ENCODE measurements around the gene TMEM240. TPM values are rescaled to one million over a fixed set of nuclear protein-coding genes. Genes with fewer than 3 reads are reported as not detected.

The TMEM240 gene
- total and polyA plus RNA-seq, 2 donors (not counting 3 experiments of a cell fraction or from before 2014, with no cell fraction given) = 7.0 to 7.6 TPM

GRCh38 chr1:1582585-1583346 lies 42.3 kb upstream of the TMEM240 start:
- Histone ChIP-seq H3K27me3 (ENCODE audit: control insufficient read depth in 2 of 2, insufficient read depth in 2 of 2, low read length in 2 of 2) (peaks cover 4 to 8% of the 10 kb centered on the region in 2 experiments), H3K9me1 (replicated peaks; ENCODE audit: control insufficient read depth, extremely low read depth, insufficient read depth, low read length) (no peaks in the 10 kb centered on the region), H3K4me3 (replicated peaks in 1 of 3; ENCODE audit: insufficient read depth in 1 of 3, low read depth in 1 of 3, low read length in 3 of 3) (no peak overlapping the region), H3K79me2 (ENCODE audit: control insufficient read depth, insufficient read depth, low read length) (no peaks in the 10 kb centered on the region), H3K9ac (replicated peaks; ENCODE audit: extremely low read depth, insufficient read depth, low read length) (no peak overlapping the region), H4K20me1 (replicated peaks; ENCODE audit: control insufficient read depth, extremely low read depth, insufficient read depth, low read length) (no peaks in the 10 kb centered on the region), H3K4me1 (ENCODE audit: control insufficient read depth, extremely low read depth, insufficient read depth, low read length) (no peaks in the 10 kb centered on the region), H3K4me2 (ENCODE audit: insufficient read depth, low read length) (no peak overlapping the region), H3K36me3 (ENCODE audit: control insufficient read depth in 2 of 2, extremely low read depth in 1 of 2, insufficient read depth in 2 of 2, low read length in 2 of 2) (no peaks in the 10 kb centered on the region), H2AFZ (ENCODE audit: low read depth, low read length) (no peak overlapping the region), H3K27ac (ENCODE audit: insufficient read depth, low read depth, low read length) (no peak overlapping the region), H3K9me3 (replicated peaks; ENCODE audit: control insufficient read depth, insufficient read depth, low read length) (no peaks in the 10 kb centered on the region)
- TF ChIP-seq MAX (IDR thresholded peaks at IDR 0.05; ENCODE audit: insufficient read depth, insufficient read length) (no peak), POLR2A (IDR thresholded peaks at IDR 0.05; ENCODE audit: low read depth, low read length) (no peak), JUN (IDR thresholded peaks at IDR 0.05; ENCODE audit: borderline replicate concordance, insufficient read depth, insufficient read length, low read depth) (no peak), MYC (IDR thresholded peaks at IDR 0.05; ENCODE audit: low read depth, low read length) (no peak), POLR2AphosphoS5 (IDR thresholded peaks at IDR 0.05; ENCODE audit: insufficient read depth, low read depth, low read length) (no peak), CTCF (IDR thresholded peaks at IDR 0.05; ENCODE audit: extremely low read depth in 1 of 2, insufficient read depth in 1 of 2, low read depth in 1 of 2, low read length in 2 of 2) (no peak), FOS (IDR thresholded peaks at IDR 0.05; ENCODE audit: borderline replicate concordance, insufficient read depth, low read length) (no peak), EZH2 (IDR thresholded peaks at IDR 0.05; ENCODE audit: borderline replicate concordance, low read depth, low read length, severe bottlenecking) (no peak), GATA2 (IDR thresholded peaks at IDR 0.05; ENCODE audit: insufficient read depth, insufficient read length, low read depth, low read length) (no peak)
- no TSS peak for BruUV-seq (replicated peaks)
- ChIA-PET POLR2A (no interaction called here), CTCF (no interaction called here)
- no peak for DNase-seq (ENCODE audit: low read depth, low spot score)
- dilution Hi-C loops (cut with MboI; ENCODE audit: extremely low pct_ligation_motif_present, low sequenced_read_pairs) = no loop called here
- no peak for FAIRE-seq
- intact Hi-C loops (cut with micrococcal nuclease) = no loop called here
